Activated CD4-positive, alpha-beta T cell treated with anti-CD3 and anti-CD28 coated beads for 4 hours (primary cell): ENCODE data around the gene ACOXL.
"Not testable (repeated sequence)": the region's sequence is repeated elsewhere in the genome, so short reads cannot be mapped to it uniquely, and the experiment has no call there.

Experiments
- DNase-seq, 2 donors: peaks; one replicate each; pipeline ENCODE4 v3.0.0-alpha.2; 2020

ACOXL gene

GRCh38 chr2:111025288-111025687, 292.9 kb downstream of the ACOXL start:
- DNase-seq = no peak

GRCh38 chr2:111028720-111029119, 296.3 kb downstream of the ACOXL start:
- DNase-seq = no peak

DNA sequence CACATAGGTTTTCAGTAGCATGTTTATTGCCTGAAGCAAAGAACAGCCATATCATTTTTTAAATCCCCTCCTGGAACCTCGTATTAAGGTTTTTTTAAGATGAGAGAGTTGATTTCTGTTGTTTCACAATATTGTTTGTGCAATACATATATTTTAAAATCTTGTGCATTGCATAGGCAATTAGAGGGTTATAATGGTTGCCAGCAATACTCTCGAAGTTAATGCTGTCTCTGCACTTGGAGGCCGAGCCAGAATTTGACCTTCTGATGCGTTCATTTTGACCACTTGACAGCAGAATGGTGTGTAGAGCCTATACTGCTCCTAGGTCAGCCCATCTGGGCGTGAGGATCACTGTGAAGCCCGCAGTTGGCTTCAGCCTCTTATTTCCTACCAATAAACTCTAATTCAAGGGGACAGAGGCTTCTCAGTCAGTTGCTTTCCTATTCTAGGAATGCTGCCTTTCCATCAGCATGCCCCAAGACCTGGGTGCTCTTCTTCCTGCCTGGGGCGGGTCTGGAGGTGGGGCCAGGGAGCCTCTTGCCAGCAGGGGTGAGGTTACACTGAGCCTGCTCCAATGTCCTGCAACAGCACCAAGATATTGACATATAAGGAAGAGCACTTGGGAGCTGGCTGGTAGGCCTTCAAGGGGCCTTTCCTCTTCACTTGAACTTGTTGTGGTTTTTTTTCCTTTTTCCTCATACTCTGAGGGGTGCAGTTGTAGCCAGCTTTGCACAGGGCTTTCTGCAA, 297.0 kb downstream of the ACOXL start:
- DNase-seq = no peak

DNA sequence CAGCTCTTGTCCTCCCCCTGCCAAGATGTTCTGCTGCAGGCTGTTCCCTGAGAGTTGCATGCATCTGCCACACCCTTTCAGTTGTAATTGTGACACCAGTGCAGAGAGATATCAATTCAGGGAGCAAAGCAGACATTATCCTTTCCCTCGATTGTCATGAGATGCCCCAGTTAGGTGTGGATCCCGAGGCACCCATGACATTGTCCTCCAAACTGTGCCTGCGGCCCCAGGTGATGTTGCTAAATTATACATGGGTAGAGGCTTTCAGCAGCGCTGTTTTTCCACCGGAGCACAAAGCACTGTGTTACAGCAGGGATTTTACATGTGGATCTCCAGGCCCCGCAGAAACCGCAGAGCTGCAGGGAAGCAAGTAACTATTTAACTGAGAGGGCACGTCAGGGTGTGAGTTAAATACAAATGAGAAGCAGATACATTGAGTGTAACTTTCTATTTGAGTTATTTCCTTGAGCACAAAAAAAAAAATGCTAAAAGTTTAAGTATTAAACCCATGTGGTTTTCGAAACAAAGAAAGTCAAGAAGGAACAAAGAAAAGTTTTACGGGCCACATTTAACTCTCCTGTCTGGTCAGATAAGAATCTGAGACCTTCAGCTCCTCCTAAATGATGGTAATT, 298.0 kb downstream of the ACOXL start:
- DNase-seq = no peak

GRCh38 chr2:111030945-111031344, 298.6 kb downstream of the ACOXL start:
- no peak for DNase-seq

- no peak for DNase-seq
Measured at GRCh38 chr2:111031546-111032478, 299.4 kb downstream of the ACOXL start.

GRCh38 chr2:111032721-111033429, 300.5 kb downstream of the ACOXL start:
- DNase-seq = no peak

DNA sequence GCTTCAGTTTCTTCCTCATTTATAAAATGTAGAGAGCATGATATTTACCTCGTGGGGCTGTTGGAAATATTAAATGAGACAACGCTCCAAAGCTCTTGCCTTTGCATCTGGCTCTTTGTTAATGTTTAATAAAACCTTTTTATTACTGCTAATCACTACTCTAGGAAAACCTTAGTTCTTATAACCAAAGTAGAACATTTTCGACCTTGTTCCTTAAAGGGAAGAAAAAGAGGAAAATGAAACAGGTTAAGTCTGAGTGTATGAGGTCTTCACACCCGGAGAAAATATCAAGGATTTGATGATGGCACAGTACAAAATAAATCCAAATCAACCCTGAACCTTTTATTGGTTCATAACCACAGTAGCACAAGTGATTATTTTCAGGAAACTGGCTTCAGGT, 301.8 kb downstream of the ACOXL start:
- no peak for DNase-seq

DNA sequence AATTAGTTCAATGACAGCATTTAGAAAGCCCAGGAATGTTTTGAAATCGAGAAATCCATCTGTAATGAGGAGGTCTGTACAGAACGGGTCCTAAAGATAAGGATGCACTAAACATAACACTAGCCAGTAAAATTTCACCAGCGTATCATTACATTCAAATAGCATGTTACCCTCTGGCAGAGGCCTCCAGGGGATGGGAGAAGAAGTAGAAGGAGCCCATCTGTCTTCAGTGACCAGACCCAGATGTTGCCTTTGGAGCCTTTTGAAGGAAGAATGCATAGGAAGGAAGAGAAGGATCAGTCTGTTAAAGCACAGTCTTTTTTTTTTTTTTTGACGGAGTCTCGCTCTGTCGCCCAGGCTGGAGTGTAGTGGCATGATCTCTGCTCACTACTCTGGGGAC, 302.2 kb downstream of the ACOXL start:
- no peak for DNase-seq

GRCh38 chr2:111035830-111036441, 303.6 kb downstream of the ACOXL start:
- DNase-seq = no peak

GRCh38 chr2:111037128-111037527, 304.8 kb downstream of the ACOXL start:
- DNase-seq = no peak

- DNase-seq = no peak
Measured at GRCh38 chr2:111039628-111040383, 307.4 kb downstream of the ACOXL start.

GRCh38 chr2:111041398-111042202, 309.2 kb downstream of the ACOXL start:
- no peak for DNase-seq

DNA sequence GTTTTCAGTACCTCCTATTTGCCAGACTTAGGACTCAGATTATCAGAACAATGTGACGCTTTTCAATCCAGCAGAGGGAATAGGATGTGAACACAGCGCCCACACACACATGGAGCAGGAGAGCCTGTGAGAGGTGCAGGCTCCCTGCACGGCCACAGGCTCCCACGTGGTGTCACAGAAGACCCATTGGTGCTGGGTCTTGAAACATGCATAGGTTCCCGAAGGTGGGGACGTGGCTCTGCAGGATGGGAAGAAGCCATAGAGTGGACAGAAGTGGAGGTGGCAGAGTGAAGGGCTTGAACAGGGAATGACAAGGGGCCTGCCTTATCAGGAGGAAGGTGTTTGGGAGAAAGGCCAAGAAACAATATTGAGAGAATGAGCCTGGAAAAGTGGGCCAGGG, 309.9 kb downstream of the ACOXL start:
- no peak for DNase-seq

DNA sequence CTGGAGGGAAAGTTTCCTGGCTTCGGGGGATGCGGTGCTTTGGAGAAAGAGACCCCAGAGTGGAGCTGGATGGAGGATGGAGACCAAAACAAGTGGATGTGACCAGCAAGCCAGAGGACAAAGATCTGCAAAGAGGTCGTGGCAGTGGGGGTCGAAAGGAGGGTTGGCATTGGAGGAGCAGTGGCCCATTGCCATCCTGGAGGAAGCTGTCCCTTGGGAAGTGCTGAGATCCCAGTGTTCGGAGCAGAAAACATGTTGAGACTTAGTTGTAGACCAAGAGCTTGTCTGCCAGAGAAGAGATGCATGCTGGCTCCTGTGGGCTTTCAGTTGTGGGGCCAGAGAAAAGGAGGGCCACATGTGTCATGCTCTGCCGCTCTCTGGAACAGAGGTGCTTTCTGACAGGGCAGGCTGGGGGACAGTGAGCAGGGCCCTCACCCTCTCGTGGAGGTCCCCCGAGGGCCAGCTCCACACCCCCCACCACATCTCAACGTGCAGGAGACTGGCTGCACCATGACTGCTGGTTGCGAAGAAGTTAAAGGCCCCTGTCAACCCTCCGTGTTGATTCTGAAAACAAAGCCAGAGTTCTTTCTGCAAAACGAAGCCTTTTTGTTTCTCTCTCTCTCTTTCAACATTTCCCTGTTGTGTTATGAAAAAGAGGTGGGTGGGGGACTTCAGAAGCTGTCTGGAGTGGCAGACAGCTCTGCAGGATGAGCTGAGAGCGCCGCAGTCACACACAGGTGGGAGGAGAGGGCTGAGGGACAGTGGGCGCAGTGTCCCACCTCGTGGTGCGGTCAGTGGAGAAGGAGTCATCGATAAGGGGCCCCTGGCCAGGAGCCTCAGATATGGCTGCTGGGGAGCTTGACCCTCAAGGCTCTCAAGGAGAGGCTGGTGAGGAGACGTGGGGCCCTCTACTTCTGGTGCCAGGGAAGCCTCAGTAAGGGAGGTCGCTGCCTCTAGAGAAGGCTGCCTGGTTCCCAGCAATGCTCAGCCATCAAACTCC, 310.7 kb downstream of the ACOXL start:
- no peak for DNase-seq

GRCh38 chr2:111044066-111044465, 311.7 kb downstream of the ACOXL start:
- no peak for DNase-seq

DNA sequence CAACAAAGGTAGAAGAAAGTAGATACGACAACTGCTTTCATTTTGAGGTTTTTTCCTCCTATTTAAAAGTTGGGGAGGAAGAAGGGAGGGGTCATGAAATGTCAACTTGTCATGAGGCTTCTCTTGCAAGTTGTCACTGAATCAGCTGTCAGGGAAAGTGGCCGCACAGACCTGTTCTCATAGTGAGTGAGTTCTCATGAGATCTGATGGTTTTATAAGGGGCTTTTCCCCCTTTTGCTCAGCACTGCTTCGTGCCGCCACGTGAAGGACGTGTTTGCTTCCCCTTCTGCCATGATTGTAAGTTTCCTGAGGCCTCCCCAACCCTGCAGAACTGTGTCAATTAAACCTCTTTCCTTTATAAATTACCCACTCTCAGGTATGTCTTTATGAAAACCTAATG, 312.9 kb downstream of the ACOXL start:
- DNase-seq = not testable (repeated sequence)

DNA sequence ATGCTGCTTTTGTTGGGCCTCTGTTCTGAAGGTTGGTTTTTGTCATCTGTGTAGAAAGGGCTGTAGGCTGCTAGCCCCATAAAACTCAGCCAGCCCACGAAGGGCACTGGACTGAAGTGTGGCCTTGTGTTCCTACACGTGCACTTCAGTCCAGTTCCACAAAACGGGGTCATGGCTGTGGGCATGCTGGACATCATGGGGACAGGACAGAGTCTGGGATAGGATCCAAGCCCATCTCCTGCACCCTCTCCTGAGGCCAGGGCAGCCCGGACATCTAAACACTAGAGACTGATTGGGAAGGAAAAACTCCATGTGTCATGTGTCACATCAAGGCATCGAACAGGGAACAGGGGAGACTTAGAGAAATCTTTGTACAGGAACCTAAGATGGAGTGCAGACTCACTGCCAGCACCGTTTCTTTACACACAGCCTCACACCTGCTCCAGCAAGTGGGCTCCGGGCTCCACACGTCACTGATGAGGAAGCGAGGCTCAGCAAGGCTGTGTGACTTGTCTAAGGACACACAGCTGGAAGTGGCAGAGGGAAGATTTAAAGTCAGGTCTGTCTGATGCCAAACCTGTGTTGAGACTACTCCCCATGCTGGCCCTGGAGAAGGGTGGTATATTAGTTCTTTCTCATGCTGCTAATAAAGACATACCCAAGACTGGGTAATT, 313.5 kb downstream of the ACOXL start:
- no peak for DNase-seq

DNA sequence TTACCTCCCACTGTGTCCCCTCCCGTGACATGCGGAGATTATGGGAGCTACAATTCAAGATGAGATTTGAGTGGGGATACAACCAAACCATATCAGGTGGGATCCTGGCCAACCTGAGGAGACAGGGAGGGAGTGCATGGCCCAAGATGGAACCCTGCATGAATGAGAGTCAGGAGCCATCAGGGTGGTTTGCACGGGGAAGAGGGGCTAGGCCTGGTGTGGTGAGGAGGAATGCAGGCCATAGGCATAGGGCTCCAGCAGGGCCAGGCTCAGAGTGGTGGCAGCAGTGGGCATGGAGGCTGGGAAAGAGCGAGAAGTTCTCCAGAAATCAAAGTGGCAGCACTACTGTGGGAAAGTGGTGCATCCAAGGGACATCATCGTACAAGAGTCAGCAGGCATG, 314.3 kb downstream of the ACOXL start:
- DNase-seq = no peak
